Activated CD4-positive, alpha-beta T cell treated with anti-CD3 and anti-CD28 coated beads, Interleukin-2, amount 10 ng/mL, durations not matched to agents 24 days and 14 days (primary cell): ENCODE measurements around the gene PLEKHA7. TPM values are rescaled to one million over a fixed set of nuclear protein-coding genes. Genes with fewer than 3 reads are reported as not detected.

Experiments
- DNase-seq: peaks from one replicate; pipeline ENCODE4 v3.0.0; 2022
- H3K27ac Mint-ChIP-seq: one replicate; pipeline ENCODE4 v1.8.0; 2022; ENCODE audit warnings: mild to moderate bottlenecking, mixed read lengths
- H3K27me3 Mint-ChIP-seq: one replicate; pipeline ENCODE4 v1.8.0; 2022; ENCODE audit warnings: mixed read lengths
- H3K36me3 Mint-ChIP-seq: one replicate; pipeline ENCODE4 v1.8.0; 2022; ENCODE audit warnings: low read depth, mild to moderate bottlenecking, mixed read lengths
- H3K4me1 Mint-ChIP-seq: one replicate; pipeline ENCODE4 v1.8.0; 2021; ENCODE audit warnings: mixed read lengths
- H3K4me3 Mint-ChIP-seq: one replicate; pipeline ENCODE4 v1.8.0; 2022; ENCODE audit warnings: mild to moderate bottlenecking, moderate library complexity, mixed read lengths
- H3K9me3 Mint-ChIP-seq: one replicate; pipeline ENCODE4 v1.8.0; 2021; ENCODE audit warnings: mixed read lengths
- intact Hi-C: fragments of 100-400 bp; cut with micrococcal nuclease; formaldehyde crosslinking; loops from one replicate; pipeline ENCODE4 v1.15.1; 2023
- total RNA-seq: library from RNA; stranded (reverse); gene quantifications from 2 replicates; pipeline ENCODE4 v1.2.3, GENCODE V29; 2022

PLEKHA7 gene
- total RNA-seq, 1 donor from 2014 or later, result 16.7 TPM

DNA sequence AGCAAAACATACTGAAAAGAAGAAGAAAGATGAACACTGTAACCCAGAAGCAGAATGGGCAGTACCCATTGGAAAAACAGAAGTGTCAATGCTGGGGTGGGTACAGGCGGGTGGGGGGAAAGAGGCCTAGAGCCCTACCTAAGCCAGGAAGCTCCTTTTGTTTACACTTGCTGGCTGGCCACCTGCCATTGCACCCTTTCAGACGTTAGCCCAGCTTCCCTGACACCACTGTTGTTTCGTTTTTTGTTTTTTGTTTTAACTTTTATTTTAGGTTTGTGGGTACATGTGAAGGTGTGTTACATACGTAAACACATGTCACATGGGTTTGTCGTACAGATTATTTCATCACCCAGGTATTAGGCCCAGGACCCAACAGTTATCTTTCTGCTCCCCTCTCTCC is 55.4 kb downstream of the PLEKHA7 start:
- no peak for DNase-seq
- intact Hi-C loops, result no loop called here
- no peaks in the 10 kb centered on the region for H3K36me3 Mint-ChIP-seq
- H3K9me3 Mint-ChIP-seq, result no peaks in the 10 kb centered on the region
- H3K4me1 Mint-ChIP-seq, result peaks cover 3% of the 10 kb centered on the region
- H3K27ac Mint-ChIP-seq, result no peak overlapping the region
- no peak overlapping the region for H3K4me3 Mint-ChIP-seq
- peaks cover 2% of the 10 kb centered on the region for H3K27me3 Mint-ChIP-seq

DNA sequence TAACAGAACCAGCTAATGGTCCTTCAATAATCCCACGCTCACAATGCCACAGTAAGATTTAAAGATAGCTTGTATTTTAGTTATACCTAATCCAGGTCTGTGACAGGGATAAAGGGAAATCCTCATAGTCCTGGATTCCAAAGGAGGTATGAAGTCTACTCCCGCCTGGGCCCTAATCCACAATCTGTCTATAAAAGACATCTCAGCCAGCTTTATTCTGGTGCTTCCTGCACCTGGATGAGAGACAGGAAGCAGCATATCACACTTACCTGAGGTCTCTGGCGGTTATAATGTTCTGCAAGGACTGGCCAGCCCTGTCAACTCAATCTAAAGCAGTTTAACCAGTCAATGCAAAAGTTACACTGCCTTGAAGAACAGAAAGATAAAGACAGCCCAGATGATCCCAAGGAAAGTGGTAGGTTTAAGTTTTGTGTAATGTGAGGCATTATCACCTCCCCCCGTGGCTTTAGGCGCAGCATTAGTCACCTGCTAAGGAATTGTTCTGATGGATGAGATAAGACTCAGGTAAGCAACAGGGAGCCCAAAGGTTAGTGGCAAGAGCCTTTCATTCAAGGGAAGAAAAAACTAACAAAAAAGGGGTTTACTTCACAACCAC is 57.6 kb downstream of the PLEKHA7 start:
- Mint-ChIP-seq H3K27ac (no peak overlapping the region), H3K4me1 (no peaks in the 10 kb centered on the region), H3K27me3 (peaks cover 6% of the 10 kb centered on the region), H3K4me3 (no peak overlapping the region), H3K36me3 (no peaks in the 10 kb centered on the region), H3K9me3 (no peaks in the 10 kb centered on the region)
- DNase-seq, result no peak
- intact Hi-C loops, result no loop called here

DNA sequence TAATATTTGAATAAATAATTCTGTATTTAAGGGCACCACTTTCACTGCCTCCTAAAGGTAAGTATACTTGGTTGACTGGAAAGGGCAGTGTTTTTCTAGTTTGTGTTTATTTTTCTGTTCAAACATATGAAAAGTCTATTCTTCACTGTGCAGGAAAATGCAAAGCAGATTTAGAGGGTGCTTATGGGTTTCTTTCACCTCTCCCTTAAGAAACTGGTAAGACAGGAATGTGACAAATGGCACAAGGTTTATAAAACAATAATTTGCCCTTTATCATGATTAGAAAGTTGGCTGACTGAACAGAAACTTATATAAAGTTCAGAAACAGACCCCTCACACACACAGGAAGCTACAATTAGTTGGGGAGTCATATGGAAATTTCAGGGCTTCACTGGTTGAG is 60.6 kb downstream of the PLEKHA7 start:
- Mint-ChIP-seq H3K27me3 (peaks cover 10% of the 10 kb centered on the region), H3K36me3 (no peaks in the 10 kb centered on the region)
- intact Hi-C loops, result no loop called here

DNA sequence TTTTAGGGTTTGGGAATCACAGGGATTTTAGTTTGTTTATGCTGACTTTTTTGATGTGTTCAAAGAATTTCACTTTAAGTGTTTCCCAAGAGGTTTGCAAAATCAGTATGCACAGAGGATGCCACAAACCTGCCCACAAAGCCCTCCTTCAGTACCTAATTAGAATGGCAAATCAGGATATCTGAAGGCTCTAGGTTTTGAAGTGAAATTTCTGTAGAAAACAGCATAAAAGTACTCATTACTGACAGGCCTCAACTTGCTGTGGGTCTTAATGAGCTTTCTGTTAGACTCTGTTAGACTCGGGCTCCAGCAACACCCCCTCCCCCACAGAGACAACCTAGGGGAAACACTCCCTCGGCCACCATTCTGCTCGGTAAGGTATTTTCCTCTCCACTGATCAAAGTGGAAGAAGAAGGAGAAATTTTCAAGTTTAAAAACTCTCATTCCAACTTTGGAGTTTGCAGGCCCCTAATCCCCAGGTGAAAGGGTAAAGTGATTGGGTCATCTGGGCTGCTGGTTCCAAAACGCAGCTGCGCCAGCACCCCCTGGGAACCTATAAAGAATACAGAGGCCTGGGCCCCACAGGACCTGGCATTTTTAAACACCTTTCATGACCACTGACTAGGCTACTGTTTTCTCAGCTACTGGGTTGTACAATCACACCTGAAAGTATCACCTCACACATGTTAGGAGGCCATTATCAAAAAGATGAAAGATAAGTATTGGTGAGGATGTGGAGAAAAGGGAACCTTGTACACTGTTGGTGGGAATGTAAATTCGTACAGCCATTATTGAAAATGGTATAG is 67.5 kb downstream of the PLEKHA7 start:
- no peak for DNase-seq
- no peaks in the 10 kb centered on the region for H3K9me3 Mint-ChIP-seq
- H3K27ac Mint-ChIP-seq, result no peak overlapping the region
- H3K36me3 Mint-ChIP-seq, result no peaks in the 10 kb centered on the region
- peaks cover 5% of the 10 kb centered on the region for H3K27me3 Mint-ChIP-seq
- intact Hi-C loops, result loop anchor here (1.0 kb wide), 1 partner anchor 117 kb away; no protein-coding TSS in a partner anchor
- no peak overlapping the region for H3K4me3 Mint-ChIP-seq
- peaks cover 5% of the 10 kb centered on the region for H3K4me1 Mint-ChIP-seq

More for the DNA sequence above, 60.6 kb downstream of the PLEKHA7 start:
- Mint-ChIP-seq H3K9me3 (no peaks in the 10 kb centered on the region), H3K4me1 (no peaks in the 10 kb centered on the region), H3K27ac (no peak overlapping the region), H3K4me3 (no peak overlapping the region)
- DNase-seq, result no peak

DNA sequence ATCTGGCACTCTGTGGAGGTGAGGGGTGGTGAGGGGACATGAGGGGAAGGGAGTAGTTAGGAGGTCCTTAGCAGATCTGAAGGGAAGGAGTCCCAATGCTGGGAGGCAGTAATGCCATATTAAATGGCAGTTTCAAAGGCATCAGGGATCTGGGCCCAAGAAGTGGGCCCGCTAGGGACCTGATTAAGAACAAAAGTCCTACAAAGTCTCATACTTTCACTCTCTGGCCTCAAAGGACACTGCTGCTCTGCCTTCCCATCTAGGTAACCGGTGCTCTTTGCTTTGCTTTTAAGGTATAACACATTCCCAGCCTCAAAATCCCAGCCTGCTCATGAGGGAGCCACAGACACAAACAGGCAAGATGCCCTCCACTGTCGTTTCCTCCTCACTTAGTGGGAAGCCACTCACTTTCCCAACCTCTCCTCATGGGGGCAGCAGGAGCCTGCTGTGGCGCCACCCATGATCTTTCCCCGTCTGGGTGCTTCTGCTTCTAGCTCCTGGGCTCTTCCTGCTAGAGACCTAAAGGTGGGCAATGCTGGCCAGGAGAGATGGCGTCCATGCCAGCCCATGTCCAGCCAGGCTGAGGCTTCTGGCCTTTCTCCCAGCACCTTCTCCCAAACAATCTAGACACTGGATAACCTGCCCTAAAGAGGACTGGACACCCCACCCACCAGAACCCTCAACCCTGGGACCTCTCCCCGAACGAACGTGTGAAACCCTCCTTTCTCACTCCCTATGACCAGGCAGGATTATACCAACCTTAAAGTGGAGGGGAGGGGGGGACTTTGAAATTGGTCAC is 68.3 kb downstream of the PLEKHA7 start:
- Mint-ChIP-seq H3K4me1 (peaks cover 5% of the 10 kb centered on the region), H3K27ac (peak overlapping the region; percentile 21), H3K9me3 (no peaks in the 10 kb centered on the region), H3K4me3 (no peak overlapping the region), H3K36me3 (no peaks in the 10 kb centered on the region), H3K27me3 (peaks cover 1% of the 10 kb centered on the region)
- intact Hi-C loops, result loop anchor here (1.0 kb wide), 1 partner anchor 117 kb away; no protein-coding TSS in a partner anchor
- DNase-seq, result peak; percentile 77

DNA sequence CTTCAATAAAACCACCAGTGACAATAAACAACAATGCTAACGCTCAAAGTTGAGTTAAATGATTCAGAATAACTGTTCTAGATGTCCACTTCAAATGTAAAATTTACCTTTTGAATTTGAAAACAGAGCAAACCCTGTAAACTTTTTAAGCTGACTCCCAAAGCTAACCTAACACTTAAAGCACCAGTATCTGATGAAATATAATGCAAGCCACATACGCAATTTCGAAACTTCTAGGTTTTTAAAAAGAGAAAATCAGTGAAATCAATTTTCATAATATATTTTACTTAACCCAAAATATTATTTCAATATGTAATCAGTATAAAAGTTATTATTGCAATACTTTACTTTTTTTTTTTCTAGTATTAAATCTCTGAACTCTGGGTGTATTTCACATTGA is 71.3 kb downstream of the PLEKHA7 start:
- Mint-ChIP-seq H3K4me3 (no peak overlapping the region), H3K4me1 (peaks cover 5% of the 10 kb centered on the region), H3K27ac (no peak overlapping the region), H3K27me3 (peaks cover 4% of the 10 kb centered on the region), H3K9me3 (no peaks in the 10 kb centered on the region), H3K36me3 (no peaks in the 10 kb centered on the region)
- intact Hi-C loops, result no loop called here
- no peak for DNase-seq

DNA sequence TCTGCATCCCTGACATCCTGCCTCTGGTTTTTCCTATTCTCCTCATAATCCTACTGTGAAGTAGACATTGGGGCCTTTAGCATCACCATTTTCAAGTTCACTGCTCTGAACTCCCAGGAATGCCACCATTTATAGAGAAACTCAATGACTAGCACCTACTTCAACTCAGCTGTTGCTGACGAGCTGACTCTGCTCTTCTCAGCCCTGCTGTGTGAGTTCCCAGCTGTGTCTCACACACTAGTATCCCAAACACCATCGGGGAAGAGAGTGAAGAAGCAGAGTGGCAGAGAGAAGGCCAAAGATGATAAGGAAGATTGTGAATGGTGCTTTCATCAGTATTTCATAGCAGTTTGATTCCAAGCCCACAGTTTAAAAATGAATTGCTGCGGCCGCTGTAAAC is 71.9 kb downstream of the PLEKHA7 start:
- H3K36me3 Mint-ChIP-seq, result no peaks in the 10 kb centered on the region
- peaks cover 5% of the 10 kb centered on the region for H3K4me1 Mint-ChIP-seq
- no peak overlapping the region for H3K27ac Mint-ChIP-seq
- no peaks in the 10 kb centered on the region for H3K9me3 Mint-ChIP-seq
- intact Hi-C loops, result no loop called here
- no peak overlapping the region for H3K4me3 Mint-ChIP-seq
- peaks cover 4% of the 10 kb centered on the region for H3K27me3 Mint-ChIP-seq
- DNase-seq, result no peak

DNA sequence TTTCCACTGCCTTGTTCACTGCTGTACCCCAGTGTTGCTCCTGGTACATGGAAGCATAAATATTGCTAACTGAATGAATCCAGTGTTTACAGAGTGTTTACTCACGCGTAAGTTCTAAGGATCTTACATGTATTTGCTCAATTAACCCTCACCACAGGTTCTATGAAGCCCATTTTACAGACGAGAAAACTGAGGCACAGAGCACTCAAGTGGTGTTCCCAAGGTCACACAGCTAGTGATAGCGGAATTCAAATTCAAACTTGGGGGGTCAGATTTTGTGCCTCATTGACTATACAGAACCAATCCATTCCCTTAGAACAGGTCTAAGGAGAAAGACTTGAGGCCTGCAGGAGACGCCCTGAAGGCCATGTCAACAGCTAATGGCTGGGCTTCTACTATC is 72.3 kb downstream of the PLEKHA7 start:
- Mint-ChIP-seq H3K4me3 (no peak overlapping the region), H3K36me3 (no peaks in the 10 kb centered on the region), H3K27me3 (peaks cover 4% of the 10 kb centered on the region), H3K9me3 (no peaks in the 10 kb centered on the region), H3K4me1 (peaks cover 5% of the 10 kb centered on the region), H3K27ac (no peak overlapping the region)
- no peak for DNase-seq
- intact Hi-C loops, result no loop called here

DNA sequence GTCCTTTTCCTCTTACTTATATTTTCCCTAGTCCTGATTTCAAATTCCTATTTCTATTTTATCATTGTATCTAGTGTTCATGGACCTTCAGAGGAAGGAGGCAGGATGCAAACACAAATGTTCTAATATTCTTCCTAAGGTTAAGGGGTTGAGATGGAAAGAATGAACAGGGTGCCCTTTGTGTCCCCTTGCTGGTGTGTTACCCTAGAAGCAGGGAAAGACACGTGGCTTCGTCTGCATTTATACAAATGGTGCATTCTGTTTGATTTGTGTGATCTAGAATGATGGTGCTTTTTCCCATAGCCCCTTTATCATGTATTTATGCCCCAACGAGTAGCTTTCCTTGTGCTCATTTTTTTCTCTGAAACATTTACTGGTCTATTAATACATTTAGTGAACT is 76.2 kb downstream of the PLEKHA7 start:
- H3K27me3 Mint-ChIP-seq, result peaks cover 7% of the 10 kb centered on the region
- intact Hi-C loops, result loop anchor here (5.0 kb wide), 1 partner anchor 74 kb away; the partner anchor contains the start of gene PLEKHA7

DNA sequence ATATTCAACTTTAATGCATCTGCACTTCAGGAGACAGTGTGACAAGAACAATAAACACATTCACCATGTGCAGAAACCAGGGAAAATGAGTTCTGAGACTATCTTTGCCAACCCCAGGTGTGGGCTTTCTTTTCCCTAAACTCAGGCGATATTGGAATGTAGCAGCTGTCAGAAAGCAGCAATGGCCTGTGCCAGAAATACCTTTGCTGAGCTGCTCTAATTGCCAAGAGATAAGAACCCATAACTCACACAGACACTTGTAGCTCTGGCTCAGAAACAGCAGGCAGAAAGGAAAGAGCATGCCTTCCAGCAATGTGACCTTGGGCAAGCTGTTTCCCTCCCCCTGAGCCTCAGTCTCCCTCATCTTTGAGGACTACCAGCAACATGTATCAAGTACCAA is 77.6 kb downstream of the PLEKHA7 start:
- intact Hi-C loops, result loop anchor here (1.0 to 5.0 kb wide), 2 partner anchors 76 to 127 kb away; partner anchors contain the start of gene PLEKHA7
- Mint-ChIP-seq H3K27me3 (peaks cover 6% of the 10 kb centered on the region), H3K9me3 (no peaks in the 10 kb centered on the region), H3K27ac (no peak overlapping the region), H3K36me3 (no peaks in the 10 kb centered on the region), H3K4me1 (no peaks in the 10 kb centered on the region), H3K4me3 (no peak overlapping the region)
- DNase-seq, result no peak

More for the DNA sequence above, 76.2 kb downstream of the PLEKHA7 start:
- Mint-ChIP-seq H3K4me3 (no peak overlapping the region), H3K36me3 (no peaks in the 10 kb centered on the region), H3K27ac (no peak overlapping the region), H3K9me3 (no peaks in the 10 kb centered on the region), H3K4me1 (no peaks in the 10 kb centered on the region)
- DNase-seq, result no peak

DNA sequence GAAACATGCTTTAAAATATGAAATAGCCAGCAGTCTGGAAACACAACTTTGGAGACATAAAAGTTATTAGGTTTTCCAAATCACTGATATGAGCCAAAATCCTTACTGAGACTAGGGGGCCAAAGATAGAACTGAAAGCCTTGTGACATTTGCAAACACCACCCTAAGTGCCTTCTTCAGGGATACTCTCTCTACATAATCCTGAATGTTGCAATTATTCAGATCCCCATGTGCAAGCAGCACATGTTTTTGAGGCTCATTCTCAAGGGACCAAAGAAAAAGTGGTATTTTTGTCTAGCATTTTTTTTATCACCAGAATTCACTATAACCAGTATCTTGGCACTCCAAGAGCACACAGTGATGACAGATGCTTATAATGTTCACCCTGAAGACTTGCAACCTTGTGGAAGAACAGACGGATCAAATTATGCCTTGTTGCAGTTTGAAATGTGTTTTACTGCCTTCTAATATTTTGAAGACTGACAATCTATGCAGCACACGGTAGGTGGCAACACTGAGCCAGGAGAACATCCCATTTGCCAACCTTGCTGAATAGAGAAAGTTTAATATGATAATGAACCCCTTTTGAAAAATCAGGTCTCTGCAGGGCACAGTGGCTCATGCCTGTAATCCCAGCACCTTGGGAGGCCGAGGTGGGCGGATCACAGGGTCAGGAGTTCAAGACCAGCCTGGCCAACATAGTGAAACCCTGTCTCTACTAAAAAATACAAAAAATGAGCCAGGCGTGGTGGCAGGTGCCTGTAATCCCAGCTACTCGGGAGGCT is 78.5 kb downstream of the PLEKHA7 start:
- Mint-ChIP-seq H3K36me3 (no peaks in the 10 kb centered on the region), H3K4me1 (no peaks in the 10 kb centered on the region), H3K27ac (no peak overlapping the region), H3K27me3 (peaks cover 6% of the 10 kb centered on the region), H3K9me3 (no peaks in the 10 kb centered on the region), H3K4me3 (no peak overlapping the region)
- intact Hi-C loops, result loop anchor here (1.0 to 5.0 kb wide), 2 partner anchors 77 to 128 kb away; partner anchors contain the start of gene PLEKHA7
- peak; percentile 74 for DNase-seq

DNA sequence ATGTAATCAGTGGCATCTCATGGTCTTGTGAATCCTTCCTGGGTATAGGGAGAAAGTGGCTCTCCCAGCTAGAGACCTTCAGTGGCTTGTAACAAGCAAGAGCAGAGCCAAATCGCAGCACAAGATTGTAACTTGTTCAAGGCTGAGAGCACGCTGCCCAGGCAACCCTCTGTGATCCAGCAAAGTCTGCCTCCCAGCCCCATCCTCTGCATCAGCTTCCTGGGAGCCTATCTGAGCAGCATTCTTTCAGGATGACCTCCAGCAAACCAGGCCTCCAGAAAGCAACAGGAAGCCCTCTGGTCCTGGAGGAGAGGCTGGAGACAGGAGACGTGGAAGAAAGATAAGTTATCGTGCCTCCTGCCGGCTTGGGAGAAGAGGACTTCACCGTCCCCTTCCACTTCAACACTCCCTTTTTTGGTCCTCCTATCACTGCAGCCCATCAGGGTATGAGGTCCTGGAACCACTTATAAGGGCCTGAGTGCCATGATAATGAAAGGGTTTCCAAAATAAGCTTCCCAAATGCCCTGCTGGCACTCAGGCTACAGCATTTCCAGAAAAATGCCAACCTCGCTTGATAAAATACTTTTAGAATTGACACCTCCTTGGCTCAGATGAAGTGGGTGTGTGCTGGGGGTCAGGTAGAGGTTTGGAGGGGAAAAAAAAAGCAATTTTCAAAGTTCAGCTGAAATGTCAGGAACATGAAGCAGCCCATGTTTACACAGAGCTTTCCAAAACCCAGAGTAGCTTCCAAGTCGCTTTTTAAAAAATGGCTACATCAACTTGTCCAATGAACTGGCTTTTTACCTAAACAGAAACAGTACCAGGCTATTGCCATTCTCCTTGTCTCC is 80.2 kb downstream of the PLEKHA7 start:
- Mint-ChIP-seq H3K4me1 (no peaks in the 10 kb centered on the region), H3K36me3 (no peaks in the 10 kb centered on the region), H3K27me3 (peaks cover 5% of the 10 kb centered on the region), H3K9me3 (no peaks in the 10 kb centered on the region), H3K27ac (no peak overlapping the region), H3K4me3 (no peak overlapping the region)
- intact Hi-C loops, result no loop called here
- DNase-seq, result no peak
